Fibroblast of skin of right biceps (primary cell): ENCODE measurements around the gene GRIK4.
"Not testable (repeated sequence)": the region's sequence is repeated elsewhere in the genome, so short reads cannot be mapped to it uniquely, and the experiment has no call there.

Experiments used
- DNase-seq: peaks from one replicate; pipeline ENCODE4 v3.0.0-alpha.2; 2013

The GRIK4 gene

DNA sequence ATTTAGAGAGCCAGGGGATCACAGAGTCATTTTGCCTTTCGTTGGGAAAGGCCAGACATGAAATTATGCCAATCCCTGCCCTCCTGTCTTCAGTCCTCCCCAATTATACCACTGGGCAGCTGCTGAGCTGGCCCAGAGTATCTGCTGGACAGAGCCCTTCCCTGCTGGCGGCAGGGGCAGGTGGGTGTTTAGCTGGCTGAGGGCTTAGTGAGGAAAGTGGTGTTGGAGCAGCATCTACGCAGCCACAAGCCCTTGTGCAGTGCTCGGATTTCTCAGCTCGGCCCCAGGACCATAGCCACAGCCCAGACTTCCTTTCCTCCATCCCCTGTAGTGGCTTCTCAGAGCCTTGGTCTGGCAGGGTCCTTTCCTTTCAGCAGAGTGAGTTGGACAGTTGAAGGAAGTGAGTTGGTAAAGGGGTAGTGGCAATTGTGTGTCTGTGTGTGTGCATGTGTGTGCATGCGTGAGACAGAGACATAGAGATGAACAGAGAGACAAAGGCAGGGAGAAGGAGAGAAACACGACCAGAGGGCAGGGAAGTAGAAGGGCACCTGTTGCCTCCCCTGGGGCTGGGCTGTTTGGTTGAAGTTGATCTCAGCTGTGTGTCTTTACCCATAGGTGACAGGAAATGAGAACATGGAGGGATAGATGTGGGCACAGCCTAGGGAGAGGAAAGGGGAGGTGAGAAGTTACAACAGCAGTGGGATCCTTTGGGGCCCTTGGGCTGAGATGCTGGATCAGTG lies 66.2 kb downstream of the GRIK4 start:
- DNase-seq: no peak

DNA sequence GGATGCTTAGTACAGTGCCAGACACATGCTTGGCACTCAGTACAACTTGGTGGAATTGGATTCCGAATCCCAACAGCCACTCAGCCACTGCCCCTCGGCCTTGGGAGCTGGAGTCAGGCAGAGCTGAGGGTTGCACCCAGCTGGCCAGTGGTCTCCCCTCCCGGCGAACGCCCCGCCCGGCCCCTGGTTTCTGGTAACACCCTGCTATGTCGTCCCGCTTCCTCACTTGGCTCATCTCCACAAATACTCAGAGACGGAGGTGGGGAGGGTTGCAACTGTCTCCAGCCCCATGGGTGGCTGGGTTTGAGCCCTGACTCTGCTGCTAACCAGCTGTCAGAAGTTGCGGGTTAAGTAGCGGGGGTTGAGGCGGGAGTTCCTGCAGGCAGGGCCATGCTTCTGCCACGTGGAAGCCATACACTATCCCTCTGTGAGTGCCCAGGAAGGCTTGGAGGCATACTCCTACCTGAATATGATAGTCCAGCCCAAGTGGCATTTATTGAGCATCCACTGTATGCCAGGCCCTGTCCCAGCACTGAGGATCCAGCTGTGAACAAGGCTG lies 67.1 kb downstream of the GRIK4 start:
- DNase-seq: no peak

DNA sequence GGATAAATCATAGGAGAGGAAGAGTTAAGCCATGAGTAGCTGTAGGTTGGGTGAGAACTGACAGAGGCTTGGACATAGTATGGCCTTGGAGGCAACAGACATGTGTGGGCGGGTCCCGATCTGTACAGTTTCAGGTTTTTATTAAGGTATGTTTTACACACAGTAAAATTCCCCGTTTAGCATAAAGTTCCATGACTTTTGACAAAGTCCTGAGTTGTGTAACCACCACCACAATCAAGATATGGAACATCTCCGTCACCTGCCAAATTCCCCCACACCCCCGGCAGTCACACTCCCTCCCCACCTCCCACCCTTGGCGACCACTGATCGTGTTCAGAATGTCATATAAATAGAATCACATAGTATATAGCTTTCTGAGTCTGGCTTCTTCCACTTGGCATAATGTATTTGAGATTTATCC lies 68.1 kb downstream of the GRIK4 start:
- DNase-seq: no peak

DNA sequence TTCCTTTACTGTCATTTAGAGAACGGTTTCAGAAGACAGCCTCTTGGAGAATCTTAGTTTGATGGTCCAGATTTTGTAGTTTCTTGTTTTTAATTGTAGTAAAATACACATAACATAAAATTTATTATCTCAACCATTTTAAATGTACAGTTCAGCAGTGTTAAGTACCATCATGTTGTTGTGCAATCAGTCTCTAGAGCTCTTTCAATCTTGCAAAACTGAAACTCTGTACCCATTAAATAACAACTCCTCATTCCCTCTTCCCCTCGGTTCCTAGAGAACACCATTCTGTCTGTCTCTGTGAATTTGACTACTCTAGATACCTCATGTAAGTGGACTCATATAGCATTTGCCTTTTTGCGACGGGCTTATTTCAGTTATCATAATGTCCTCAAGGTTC lies 69.8 kb downstream of the GRIK4 start:
- DNase-seq: no peak

DNA sequence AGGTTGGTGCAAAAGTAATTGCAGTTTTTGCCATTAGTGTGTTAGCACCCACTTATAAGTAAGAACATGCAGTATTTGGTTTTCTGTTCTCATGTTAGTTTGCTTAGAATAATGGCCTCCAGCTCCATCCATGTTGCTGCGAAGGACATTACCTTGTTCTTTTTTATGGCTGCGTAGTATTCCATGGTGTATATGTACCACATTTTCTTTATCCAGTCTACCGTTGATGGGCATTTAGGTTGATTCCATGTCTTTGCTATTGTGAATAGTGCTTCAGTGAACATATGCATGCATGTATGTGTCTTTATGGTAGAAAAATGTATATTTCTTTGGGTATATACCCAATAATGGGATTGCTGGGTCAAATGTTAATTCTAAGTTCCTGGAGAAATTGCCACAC lies 71.0 kb downstream of the GRIK4 start:
- DNase-seq: not testable (repeated sequence)

DNA sequence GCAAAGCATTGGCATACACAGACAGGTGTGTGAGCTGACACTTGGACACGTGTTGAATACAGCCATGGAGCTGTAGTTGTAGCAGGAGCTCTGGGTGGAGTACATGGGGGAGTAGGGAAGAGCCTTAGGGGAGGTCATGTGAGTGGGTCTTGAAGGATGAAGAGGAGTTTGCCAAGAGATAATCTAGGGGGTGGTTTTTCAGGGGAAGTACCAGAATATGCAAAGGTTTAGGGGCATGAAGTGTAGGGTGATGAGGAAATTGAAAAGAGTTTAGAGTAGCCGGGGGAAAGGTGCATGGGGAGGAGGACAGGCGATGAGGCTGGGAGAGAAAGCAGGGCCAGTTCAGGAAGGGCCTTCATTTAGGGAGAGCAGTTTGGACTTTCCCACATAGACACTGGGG lies 74.5 kb downstream of the GRIK4 start:
- no peak for DNase-seq

DNA sequence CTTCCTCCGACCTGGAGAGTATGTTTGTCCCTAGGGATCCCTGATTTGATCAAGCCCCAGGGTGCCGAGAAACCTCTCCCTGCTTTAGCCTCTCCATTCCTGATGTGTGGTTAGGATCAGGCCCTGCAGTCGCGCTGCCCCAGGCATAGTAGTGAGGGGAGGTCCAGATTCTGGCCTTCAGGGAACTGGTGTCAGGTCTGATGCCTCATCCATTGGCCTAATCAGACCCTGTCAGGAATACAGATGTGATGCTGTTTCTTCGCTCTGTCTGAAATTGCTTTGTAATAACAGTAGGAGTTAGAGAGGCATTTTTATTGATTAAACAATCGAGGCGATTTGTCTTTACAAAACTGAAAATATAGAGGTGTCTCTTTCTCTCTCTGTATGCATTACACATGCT lies 75.2 kb downstream of the GRIK4 start:
- no peak for DNase-seq

DNA sequence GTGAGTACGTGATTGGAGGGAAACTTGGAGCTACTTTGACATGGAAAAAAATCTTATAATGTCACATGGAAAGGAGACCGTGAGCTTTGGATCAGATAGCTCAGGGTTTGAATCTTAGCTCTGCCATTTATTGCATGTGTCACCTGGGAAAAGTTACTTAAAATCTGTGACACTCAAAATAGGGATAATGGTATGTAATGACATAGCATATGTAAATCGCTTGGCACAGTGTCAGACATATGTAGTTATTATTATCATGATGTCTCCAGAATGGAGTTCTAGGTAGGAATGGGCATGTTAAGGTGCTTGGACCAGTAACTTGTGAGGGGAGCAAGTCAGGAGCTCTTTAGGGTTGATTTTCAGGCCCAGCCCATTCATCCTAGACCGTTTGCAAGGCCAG lies 75.8 kb downstream of the GRIK4 start:
- no peak for DNase-seq

DNA sequence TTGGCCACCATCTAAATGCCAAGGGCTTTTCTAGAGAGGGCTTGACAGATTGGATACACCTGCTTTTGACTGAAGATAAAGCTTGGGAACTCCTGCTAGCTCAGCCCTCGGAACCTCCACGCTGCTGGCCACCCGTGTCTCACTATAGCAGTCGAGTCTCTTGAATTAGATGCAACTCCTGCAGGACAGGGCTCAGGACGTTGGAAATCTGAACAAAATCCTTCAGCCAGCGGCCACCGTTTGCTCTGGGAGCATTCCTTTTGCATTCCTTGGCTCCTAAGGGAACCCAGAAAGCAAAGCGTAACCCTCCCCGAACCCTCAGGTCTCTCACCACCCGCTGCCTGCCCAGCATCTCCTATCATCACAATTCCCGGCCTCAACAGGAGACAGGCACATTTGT lies 77.8 kb downstream of the GRIK4 start:
- DNase-seq: no peak

DNA sequence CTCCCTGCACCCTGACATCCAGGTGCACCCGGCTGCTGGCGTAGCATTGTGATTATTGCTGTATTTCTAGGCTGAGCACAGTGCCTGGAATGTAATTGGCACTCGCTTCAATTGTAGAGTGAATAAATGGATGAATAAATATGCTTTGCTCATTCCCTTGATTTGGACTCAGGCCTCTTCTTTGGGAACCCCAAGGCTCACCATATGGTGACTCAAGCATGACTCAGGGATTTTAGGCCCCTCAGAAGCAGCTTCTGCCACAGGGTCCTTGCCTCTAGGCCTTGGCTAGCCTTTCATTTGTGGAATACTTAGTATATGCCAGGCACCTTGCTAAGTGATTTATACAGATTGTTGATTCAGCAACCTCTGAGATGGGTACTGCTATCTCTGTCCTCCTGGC lies 78.9 kb downstream of the GRIK4 start:
- peak; percentile 24 for DNase-seq

DNA sequence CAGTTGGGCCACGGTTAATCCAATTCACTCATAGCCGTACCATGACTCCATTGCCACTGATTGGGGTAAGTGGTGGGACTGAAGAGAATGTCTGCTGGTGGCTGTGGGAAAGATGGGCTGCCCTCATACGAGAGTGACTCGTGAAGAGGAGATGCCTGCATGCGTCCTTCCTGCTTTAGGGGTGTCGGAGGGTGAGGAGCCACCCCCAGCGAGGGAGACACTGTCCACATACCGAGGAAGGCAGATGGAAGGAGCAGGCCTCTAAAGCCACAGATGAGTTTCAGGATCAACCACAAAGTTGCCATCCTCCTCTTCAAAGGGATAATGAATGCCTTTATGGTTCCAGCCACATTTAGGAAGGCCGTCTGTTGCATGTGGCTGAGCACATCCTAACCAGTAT lies 83.2 kb downstream of the GRIK4 start:
- no peak for DNase-seq

DNA sequence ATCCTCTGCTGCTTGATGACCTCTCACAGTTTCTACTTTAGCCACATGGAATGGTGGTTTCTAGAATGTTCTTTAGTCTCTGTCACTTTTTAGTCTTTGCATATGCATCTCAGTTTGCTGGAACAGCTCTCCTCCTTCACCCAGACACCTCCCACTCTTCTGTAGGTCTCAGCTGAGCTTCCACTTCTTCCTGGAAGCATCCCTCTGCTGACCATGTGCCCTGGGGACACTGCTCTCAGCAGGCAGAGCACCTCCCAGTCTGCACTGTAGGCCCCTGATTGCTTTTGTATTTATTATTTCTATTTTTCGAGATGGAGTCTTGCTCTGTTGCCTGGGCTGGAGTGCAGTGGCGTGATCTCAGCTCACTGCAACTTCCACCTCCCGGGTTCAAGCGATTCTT lies 84.0 kb downstream of the GRIK4 start:
- DNase-seq: no peak

DNA sequence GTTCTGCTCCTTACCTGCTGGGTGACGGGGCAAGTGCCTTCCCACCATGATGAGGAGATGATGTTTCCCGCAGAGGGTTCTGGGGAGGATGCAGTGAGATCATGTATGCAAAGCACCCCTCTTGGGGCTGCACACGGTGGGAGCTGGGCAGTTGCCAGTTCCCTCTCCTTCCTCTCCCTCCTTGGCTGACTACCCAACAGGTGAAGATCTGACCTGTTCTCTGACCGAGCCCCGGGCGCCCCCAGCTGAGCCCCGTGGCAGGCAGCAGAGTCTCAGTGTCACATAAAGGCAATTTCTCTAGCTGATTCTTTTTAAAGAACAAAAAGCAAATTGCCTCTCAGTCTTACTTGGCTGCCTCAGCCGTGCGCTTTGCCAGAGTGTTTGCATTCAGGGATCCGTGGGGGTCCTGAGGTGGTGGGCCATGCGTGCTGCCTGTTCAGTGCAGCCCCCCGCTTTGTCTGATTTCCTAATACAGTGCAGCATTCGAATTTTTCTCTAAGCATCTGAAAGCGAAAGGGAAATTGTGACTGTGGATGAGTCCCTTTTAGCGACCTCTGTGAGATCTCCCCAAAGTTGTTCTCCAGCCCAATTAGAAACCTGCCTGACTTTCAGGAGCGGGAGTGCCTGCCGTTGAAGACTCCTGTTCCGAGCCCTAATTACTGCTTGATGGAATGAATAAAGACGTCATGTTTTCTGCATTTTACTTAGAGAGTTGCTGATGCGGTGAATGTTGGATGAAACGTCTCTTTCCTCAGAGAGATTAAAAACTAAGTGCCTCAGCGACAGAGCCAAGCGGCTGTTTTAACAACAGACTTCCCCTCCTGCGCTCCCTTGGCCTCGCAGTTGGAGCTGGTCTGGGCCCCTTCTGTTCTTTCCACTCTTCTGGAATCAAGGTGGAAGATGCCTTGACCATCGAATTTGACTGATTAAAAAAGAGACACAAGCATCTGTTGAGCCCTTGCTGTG lies 86.0 kb downstream of the GRIK4 start:
- no peak for DNase-seq

DNA sequence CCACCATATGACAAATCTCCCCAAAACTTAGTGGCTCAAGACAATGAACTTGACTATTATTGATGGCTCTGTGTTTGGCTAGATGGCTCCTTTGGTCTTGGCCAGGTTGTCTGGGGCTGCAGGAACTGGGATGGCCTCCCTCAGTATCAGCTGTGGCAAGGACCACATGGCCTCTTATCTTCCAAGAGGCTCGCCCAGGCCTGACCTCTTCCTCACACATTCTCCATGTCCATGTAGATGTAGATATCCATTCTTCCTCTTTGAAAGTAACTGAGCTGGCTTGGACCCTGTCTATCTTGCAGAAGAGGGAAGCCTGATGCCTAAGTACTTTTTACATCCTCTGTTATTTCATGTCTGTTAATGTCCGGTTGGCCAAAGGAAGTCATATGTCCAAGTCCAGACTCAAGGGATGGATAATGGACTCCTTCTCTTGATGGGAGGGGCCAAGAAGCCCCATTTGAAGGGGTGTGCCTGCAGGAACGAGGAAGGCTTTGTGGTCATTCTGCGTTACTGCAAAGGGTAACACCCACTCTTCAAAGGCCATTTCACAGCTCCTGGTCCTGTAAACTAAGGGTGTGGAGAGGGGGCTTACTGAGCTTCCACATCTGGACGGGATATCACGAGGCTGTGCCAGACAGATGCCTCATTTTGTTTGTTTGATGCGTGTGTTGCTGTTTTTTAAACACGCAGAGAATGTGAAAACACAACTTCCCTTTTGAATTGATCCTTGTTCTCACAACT lies 87.1 kb downstream of the GRIK4 start:
- DNase-seq: no peak

DNA sequence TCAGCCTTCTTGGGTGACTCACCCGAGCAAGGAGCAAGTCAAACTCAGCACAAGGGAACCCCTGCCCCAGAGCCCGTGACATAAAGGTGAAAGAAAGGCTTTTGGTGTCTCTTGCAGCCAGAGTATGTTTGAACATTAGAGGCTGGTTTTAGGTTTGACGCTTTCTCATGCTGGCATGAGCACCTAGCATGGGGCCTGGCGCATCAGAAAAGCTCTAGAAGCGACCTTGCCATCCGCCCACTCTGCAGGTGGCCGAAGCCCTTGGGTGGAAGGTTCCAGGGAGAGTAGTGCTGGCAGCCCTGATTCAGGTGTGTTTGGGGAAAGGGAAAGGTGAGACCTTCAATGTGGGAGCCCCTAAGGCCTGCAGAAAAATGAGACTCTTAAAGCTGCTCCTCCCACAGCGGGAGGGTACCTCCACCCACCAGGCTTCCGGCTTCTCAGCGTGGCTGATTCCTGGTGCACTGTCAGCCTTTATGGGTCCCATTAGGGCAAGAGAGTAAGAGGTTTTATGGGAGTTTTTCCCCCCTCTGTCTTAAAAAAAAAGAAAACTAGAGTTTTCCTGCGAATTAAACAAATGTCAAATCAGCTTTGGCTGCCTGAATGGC lies 88.4 kb downstream of the GRIK4 start:
- no peak for DNase-seq

DNA sequence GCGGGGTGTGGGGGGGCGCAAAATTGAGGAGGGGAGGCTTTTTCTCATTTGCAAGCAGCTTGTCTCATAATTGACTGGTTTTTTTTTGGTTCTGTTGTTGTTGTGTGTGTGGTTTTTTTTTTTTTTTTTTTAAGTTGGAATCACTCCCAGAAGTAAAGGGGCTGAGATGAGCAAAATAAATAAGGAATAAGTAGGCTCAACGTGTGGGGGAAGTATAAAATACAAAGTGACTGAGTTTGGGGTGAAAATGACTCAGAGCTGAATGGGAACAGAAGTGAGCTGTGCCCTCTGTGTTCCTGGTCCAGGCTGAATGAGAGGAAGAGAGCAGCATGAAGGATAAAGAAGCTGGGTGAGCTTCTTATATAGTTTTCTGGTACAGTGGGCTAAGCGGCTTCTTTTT lies 90.0 kb downstream of the GRIK4 start:
- peak; percentile 39 for DNase-seq

DNA sequence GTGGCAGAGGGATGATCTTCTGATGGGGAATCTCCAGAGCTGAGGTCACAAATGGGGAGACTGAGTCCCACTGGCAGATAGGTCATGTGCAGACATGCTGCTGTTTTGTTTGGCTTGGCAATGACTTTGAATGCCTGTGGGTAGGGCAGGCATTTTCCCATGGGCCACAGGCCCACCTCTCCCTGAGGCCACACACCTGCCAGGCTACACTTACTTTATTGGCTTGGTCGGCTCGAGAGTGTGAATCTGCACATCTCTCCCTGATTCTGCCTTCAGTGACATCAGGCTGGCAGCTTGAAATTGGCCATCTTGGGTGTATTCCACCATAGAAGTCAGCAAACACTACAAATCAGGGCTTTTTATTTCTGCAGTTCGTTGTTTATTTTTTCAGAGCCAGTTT lies 91.5 kb downstream of the GRIK4 start:
- no peak for DNase-seq

DNA sequence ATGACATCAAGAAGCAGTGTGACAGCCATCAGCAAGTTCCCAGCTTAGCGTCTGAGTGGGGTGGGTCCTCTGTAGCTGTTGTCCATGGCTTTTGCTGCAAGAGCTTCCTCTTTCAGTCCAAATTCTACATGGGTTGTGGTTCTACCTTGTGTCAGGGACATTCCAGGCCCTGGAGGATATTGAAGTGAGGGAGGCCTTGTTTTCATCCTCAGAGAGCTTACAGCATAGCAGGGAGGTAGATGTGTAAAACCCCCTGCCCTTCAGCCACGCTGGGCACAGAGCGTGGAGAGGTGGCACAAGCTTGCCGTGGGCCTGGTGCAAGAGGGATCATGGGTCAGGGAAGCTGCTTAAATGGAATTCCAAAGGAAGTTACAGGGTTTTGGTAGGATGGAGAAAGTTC lies 93.9 kb downstream of the GRIK4 start:
- no peak for DNase-seq

DNA sequence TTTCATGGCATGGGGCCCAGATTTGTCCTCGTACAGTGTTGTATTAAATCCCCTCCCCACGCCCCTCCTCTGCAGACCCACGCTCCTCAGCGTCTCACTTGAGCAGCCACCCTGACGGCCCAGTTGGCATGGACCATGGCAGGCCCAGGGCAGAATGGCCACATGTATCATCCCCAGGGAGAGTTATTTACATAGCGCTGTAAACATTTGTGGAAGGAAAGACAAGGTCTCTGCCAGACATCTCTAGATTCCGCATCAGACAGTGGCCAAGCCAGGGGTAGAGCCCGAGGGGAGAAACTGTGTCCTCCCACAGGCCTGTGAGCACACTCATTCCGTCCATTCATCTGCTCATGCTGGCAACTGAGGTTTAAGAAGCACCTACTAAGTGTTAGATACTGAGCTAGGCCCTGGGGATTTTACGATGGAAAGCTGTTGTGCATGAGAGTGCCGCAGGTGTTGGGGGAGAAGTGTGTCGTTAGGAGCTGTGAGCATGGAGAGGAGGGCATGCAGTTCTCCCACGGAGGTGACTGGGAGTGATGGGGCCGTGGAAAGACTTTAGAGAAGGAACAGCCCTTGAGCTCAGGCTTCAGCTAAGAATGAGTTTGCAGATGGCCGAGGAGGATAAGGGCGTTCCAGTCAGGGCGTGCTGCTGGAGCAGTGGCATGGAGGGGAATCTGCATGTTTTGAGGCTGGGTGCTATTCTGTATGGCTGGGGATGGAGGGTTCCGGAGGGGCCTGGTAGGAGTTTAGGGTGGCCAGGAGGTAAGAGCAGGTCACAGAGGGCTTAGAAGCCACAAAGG lies 94.9 kb downstream of the GRIK4 start:
- DNase-seq: no peak

DNA sequence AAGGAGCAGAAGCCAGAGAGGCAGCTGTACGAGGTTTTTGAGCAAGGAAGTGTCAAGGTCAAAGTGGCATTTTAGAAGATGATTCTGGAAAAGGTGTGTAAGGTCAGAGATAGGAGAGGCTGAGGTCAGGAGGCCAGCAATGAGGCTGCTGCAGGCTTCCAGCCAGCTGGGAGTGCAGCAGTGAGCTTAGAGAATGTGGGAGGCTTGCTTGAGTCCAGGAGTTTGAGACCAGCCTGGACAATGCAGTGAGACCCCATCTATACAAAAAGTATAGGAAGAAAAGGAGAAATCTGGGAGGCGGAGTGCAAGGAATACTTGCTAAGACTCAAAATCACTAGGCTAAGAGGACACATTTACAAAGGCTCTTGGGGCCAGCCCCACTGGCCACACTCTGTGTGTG lies 96.5 kb downstream of the GRIK4 start:
- DNase-seq: no peak

DNA sequence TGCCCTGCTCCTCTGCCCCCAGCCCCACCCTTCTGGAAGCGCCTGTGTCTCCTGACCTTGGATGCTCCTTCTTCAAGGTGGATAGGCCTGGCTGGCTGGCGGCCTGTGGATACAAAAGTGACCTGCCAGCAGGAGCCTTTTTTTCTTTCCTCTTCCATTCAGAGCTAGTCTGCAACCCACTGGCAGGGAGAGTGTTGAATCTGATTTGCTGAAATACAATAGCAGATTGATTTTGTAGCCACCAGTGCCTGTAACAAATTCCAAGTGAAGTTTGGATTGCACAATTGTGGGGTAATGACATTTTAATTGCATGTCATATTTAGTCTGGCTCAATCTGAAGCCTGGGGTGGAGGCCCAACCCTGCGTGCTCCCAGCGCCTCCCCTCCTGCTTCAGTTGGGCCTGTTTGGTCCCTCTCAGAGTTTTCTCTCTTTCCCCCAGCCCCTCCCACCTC lies 97.2 kb downstream of the GRIK4 start:
- DNase-seq: peak; percentile 42

DNA sequence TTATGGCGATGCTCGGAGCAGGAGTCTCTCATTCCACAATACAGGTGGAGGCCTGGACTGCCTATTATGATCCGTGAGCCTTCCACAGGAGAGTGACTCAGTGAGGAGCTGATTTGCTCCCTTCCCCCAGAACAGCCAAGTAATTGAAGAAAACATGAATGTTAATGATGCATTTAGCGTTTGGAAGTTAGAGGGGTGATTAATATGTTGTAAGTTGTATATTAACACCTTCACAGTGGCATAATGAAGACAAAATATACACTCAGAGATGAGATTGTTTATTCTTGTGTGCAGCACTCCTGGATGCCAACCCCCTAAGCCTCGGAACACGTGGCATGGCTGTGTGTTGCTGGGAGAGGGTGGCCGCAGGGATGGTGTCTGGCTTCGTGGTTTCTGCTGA lies 98.6 kb downstream of the GRIK4 start:
- no peak for DNase-seq
